GM12892 (cell line): Measurements from ENCODE around the gene RBFOX1.

Experiments used
- DNase-seq: peaks from one replicate; pipeline ENCODE4 v3.0.0; 2011; ENCODE audit not compliant: insufficient read length
- FAIRE-seq: peaks from 2 replicates; lab custom pipeline; 2011; peaks lifted over from hg19 to GRCh38; lab: Jason Lieb, UNC
- POLR2A ChIP-seq: IDR thresholded peaks from 2 replicates; pipeline ENCODE4 v1.6.1; 2011; ENCODE audit warnings: low read depth, low read length, control low read depth
- POLR2AphosphoS5 ChIP-seq: IDR thresholded peaks from 2 replicates; pipeline ENCODE4 v1.6.1; 2011; ENCODE audit warnings: low read depth, low read length, control low read depth
- TAF1 ChIP-seq: IDR thresholded peaks from 2 replicates; pipeline ENCODE4 v1.6.1; 2011; ENCODE audit warnings: low read depth, mild to moderate bottlenecking, control low read depth, low read length, borderline replicate concordance

RBFOX1 gene

GRCh38 chr16:7640334-7640733, 307.7 kb downstream of the RBFOX1 start:
- no peak for TF ChIP-seq TAF1
- no peak for TF ChIP-seq POLR2A
- TF ChIP-seq POLR2AphosphoS5, result no peak
- FAIRE-seq (no peak), DNase-seq (no peak)

GRCh38 chr16:7644176-7644575, 311.5 kb downstream of the RBFOX1 start:
- no peak for DNase-seq
- no peak for TF ChIP-seq TAF1
- TF ChIP-seq POLR2A, result no peak
- no peak for TF ChIP-seq POLR2AphosphoS5
- no peak for FAIRE-seq

- TF ChIP-seq POLR2AphosphoS5 (no peak), TAF1 (no peak)
- DNase-seq, result no peak
- no peak for FAIRE-seq
Observed at GRCh38 chr16:7644811-7645210, 312.2 kb downstream of the RBFOX1 start.

GRCh38 chr16:7646821-7647500, 314.3 kb downstream of the RBFOX1 start:
- TF ChIP-seq TAF1 (no peak), POLR2A (no peak), POLR2AphosphoS5 (no peak)
- FAIRE-seq (no peak), DNase-seq (no peak)

- FAIRE-seq, result no peak
- no peak for DNase-seq
- TF ChIP-seq POLR2A (no peak), TAF1 (no peak), POLR2AphosphoS5 (no peak)
Observed at GRCh38 chr16:7650431-7650830, 317.8 kb downstream of the RBFOX1 start.

- no peak for TF ChIP-seq POLR2AphosphoS5
- no peak for TF ChIP-seq POLR2A
- no peak for TF ChIP-seq TAF1
- FAIRE-seq (no peak), DNase-seq (no peak)
Observed at GRCh38 chr16:7651803-7652570, 319.3 kb downstream of the RBFOX1 start.

GRCh38 chr16:7653746-7654461, 321.3 kb downstream of the RBFOX1 start:
- TF ChIP-seq POLR2AphosphoS5, result no peak
- FAIRE-seq, result no peak
- no peak for DNase-seq

- FAIRE-seq (no peak), DNase-seq (no peak)
- TF ChIP-seq TAF1, result no peak
- TF ChIP-seq POLR2AphosphoS5, result no peak
- no peak for TF ChIP-seq POLR2A
Observed at GRCh38 chr16:7675628-7676027, 343.0 kb downstream of the RBFOX1 start.

- FAIRE-seq (no peak), DNase-seq (no peak)
- TF ChIP-seq POLR2A (no peak), TAF1 (no peak), POLR2AphosphoS5 (no peak)
Observed at GRCh38 chr16:7680296-7680695, 347.7 kb downstream of the RBFOX1 start.

GRCh38 chr16:7688811-7689210, 356.2 kb downstream of the RBFOX1 start:
- TF ChIP-seq TAF1, result no peak
- no peak for TF ChIP-seq POLR2AphosphoS5
- DNase-seq, result no peak
- no peak for FAIRE-seq

GRCh38 chr16:7689234-7689633, 356.6 kb downstream of the RBFOX1 start:
- FAIRE-seq, result no peak

More at GRCh38 chr16:7689234-7689633, 356.6 kb downstream of the RBFOX1 start:
- no peak for DNase-seq
- no peak for TF ChIP-seq TAF1
- no peak for TF ChIP-seq POLR2A
- TF ChIP-seq POLR2AphosphoS5, result no peak
